T-helper 9 cell (primary cell): ENCODE results near the gene MCM8.

Experiments
- DNase-seq: peaks from one replicate; pipeline ENCODE4 v3.0.0-alpha.2; 2020

Gene MCM8

GRCh38 chr20:6046432-6046831, 96.0 kb downstream of the MCM8 start:
- no peak for DNase-seq

GRCh38 chr20:6048391-6048790, 97.9 kb downstream of the MCM8 start:
- no peak for DNase-seq
